HT1080 (cell line): ENCODE data around the gene ZNF778. TPM values are rescaled to one million over a fixed set of nuclear protein-coding genes. Genes with fewer than 3 reads are reported as not detected.
"Not testable (repeated sequence)": the region's sequence is repeated elsewhere in the genome, so short reads cannot be mapped to it uniquely, and the experiment has no call there.

ENCODE experiments used
- DNase-seq: peaks from one replicate; pipeline ENCODE4 v3.0.0-alpha.2; 2015; ENCODE audit warnings: low read depth
- total RNA-seq: library from RNA; depleted of rRNA; stranded (reverse); fragments of >200 nt; shearing (Covaris generic); gene quantifications from 2 replicates; pipeline ENCODE4 v1.2.3, GENCODE V29; 2014

ZNF778 gene
- total RNA-seq, 1 experiment from 2014 or later: 23.8 TPM

DNA sequence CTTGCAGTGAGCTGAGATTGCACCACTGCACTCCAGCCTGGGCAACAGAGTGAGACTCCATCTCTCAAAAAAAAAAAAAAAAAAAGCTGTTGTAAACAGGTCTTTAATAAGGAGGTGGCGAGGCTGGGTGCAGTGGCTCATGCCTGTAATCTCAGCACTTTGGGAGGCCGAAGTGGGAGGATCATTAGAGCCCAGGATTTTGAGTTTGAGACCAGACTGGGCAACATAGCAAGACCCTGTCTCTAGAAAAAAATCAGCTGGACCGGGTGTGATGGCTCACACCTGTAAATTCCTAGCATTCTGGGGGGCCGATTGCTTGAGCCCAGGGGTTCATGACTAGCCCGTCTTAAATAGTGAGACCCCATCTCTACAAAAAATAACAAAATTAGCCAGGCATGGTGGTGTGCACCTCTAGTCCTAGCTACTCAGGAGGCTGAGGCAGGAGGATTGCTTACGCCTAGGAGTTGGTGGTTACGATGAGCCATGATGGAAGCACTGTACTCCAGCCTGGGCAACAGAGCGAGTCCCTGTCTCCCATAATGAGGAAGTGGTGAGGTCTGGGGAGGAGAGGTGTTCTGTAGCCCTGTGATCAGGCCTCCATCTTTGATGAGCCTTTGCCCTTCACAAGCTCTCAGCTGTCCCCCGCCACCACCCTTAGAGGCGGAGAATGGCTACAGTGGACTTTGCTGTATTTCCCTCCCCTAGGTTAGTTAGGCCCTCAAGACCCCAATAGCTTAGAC, 36.2 kb downstream of the ZNF778 start:
- DNase-seq: no peak

DNA sequence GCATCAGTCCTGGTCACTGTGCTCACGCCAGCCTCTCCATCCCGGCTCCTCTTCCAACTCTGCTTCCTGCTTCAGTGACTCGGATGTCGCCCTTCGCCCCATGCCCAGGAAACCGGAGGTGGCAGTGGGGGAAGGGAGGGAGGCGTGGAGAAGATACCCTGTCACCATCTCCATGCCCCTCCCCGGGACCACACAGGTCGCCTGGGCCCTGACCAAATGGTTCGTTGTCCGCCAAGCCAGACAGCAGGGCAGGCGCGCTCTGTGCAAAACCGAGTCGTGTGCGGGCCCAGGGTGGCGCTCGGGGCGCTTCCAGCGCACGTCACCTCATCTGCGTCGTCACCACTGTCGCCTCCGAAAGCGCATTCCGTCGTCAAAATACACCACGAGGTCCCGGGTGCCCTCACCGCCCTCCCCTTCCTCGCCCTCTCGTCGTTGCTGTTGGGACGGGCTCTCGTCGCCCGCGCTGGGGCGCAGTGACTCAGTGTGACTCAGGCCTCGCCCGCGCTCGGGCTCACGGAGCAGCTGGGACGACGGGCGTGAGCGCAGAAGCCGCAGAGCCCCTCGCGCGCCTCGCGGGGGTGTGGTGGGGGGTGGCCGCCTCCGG, 39.2 kb downstream of the ZNF778 start:
- no peak for DNase-seq

DNA sequence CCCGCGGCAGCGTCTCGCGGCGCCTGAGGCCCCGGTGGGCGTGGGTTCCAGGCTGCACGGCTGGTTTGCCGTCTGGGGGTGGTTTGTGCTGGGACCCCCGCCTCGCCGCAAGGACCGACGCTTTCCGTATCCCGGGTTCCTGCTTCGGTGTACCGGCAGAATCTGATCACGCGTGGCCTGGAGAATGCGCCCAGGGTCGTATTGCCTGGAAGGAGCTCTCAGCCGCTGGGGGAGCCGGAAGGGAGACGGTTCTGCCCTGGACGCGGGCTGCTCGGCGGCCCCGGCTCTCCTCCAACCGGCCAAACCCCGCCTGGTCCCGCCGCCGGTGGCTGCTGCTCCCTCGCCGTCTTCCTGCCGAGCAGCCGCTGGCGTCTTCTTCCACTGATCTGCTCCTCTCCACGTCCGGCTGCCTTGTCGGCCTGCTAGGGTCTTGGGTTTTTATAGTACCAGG, 39.8 kb downstream of the ZNF778 start:
- DNase-seq: no peak

DNA sequence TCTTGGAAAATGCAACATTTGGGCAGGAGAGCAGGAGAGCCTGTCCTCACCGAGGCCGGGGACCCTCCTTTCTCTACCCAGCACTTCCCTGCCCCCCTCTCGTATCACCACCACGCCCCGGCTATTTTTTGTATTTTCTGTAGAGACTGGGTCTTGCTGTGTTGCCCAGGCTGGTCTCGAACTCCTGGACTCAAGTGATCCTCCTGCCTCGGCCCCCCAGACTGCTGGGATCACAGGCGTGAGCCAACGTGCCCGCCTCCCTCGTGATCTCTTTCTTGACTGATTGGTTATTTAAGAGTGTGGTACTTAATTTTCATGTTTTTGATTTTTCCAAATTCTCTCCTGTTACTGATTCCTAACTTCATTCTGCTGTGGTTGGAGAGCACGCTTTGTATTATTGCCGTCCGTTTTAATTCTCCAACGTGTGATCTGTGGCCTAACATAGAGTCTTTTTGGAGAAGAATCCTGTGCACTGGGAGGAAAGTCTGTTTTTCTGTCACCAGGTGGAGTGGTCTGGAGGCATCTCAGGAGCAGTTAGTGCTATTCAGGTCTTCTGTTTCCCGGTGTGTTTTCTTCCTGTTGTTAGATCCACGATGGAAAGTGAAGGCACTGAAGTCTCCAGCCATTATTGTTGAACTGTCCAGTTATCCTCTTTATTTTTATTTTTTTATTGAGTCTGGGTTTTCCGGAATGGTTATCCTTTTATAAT, 40.4 kb downstream of the ZNF778 start:
- no peak for DNase-seq

DNA sequence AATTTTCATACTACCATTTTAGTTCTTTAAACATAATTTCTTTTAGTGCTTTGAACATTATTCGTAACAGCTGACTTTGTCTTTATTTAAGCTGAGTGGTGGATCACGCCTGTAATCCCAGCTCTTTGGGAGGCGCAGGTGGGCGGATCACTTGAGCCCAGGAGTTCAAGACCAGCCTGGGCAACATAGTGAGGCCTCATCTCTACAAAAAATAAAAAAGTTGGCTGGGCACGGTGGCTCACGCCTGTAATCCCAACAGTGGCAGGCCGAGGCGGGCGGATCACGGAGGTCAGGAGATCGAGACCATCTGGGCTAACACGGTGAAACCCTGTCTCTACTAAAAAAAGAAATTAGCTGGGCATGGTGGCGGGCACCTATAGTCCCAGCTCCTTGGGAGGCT, 42.4 kb downstream of the ZNF778 start:
- not testable (repeated sequence) for DNase-seq

DNA sequence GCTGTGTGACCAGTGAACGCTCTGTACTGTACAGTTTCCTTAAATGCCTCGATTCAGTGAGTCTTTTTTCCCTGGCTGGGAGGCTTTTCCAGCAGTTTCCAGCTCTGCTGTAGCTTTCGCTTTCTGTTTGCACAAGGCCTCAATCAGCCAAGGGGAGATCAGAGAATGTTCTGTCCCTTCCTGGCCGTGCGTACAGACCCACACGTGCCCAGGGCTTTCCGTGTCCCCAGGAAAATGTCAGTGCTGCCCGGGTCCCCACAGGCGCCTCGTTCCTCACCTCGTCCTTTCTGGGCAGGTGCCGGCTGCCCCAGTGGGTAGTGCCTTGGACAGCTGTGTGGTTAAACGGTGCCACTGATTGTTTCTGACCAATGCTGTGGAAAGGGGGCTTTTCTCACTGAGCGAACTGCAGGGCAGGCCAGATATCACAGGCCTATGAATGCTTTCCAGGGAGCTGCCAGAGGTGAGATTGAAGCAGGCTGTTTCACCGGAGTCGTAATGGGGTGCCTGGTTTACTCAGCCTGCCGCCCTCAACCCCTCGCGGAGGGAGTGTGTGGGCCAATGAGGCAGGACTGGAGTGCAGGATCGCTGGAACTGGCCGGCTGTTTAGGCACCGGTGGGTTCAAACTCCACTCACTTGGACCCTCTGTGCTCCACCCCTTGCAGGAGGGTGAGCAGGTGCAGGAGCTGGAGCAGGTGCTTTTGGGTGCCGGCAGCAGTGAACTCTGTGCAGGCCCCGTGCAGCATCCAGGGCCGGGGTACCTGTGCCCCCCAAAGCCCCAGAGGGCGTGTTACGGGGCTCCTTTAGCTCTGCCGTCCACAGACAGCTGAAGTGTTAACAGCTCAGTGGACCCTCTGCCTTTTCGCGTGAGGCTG, 44.4 kb downstream of the ZNF778 start:
- no peak for DNase-seq

DNA sequence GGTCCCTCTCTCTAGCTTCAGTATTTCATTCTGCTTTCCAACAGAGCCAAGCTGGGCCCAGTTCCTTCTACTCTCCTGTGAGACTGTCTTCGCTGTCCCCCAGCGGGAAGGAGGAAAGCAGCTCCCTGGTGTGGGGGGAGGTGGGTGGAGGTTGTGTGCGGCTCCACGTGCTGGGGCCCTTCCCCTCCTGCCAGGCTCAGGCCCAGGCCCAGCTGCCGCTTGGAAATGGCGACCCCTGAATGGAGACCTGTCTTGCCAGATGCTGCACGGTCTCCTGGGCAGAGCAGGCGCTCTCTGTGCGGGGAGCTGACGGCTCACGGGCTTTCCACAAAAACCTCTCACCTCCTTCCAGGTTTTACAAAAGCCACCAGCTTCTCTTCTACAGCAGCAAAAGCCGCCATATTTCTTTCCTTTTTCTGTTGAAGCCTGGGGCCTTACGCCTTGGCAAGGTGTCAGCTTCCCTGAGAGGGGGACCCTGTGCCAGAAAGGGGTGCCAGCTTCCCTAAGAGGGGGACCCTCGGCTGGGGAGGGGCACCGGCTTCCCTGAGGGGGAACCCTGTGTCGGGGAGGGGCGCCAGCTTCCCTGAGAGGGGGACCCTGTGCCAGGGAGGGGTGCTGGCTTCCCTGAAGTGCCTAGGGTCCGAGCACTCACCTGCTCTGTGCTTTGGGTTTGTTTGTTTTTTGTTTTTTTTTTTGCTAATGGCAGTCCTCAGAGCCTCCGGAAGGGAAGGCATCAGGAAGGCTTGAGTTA, 47.5 kb downstream of the ZNF778 start:
- no peak for DNase-seq

DNA sequence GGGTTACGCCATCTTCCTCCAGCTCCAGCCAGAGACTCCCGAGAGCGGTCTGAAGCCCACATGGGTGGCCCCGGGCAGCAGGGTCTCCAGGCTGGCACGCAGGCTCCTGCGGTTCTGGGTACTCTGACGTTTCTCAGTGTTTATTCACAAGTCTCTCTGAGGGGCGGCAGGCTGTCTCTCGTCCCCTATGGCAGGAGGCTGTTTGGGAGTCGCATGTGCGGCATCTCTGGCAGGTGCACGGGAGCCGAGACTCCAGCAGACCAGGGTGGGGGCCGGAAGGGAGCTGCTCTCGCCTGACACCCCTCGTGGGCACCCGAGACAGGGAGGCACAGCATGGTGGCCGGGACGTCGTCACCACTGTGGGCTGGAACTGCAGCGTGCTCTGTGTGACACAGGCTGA, 48.1 kb downstream of the ZNF778 start:
- DNase-seq: no peak

DNA sequence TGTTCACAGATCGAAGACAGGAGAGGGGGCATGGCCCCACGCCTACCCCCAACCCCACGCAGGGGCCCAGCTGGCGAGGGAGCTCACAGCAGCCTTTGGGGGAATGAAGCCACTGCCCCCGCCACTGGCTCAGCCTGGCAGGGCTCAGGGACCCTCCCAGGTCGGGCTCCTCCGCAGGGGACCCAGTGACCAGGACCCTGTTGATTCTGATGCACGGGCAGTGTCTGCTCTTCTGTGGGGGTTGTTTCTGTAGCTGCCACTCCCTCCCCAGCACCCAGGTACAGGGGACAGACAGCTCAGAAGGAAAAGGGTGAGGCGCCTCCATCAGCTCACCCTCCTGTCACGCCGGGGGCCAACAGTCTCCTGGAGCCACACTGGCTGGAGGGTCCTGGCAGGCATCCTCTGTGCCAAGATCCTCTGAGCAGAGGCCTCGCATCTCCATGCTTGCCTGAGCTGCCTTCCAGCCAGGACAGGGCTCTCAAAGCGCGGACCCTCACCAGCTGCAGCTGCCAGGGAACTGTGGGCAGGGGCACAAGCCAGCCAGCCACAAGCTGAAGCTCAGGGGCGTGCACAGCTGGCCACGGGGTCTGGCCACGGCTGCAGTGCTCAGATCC, 49.1 kb downstream of the ZNF778 start:
- no peak for DNase-seq

DNA sequence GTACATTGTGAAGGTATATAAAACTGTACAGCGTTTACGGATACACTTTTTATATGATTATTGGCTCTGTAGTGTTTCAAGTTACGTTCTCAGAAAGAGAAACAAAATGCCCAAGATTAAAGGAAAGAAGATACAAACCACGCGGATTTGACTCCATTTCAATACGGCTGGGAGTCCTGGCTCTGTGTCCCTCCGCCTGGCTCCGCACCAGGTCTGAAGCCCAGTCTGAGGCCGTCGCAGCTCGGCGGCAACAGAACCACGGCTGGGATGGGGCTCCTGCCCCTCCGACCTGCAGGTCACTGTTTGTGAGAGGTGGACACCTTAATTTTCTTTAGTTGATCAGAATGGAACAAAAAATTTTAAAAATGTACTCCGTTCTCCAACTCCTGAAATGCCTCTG, 50.2 kb downstream of the ZNF778 start:
- DNase-seq: not testable (repeated sequence)

DNA sequence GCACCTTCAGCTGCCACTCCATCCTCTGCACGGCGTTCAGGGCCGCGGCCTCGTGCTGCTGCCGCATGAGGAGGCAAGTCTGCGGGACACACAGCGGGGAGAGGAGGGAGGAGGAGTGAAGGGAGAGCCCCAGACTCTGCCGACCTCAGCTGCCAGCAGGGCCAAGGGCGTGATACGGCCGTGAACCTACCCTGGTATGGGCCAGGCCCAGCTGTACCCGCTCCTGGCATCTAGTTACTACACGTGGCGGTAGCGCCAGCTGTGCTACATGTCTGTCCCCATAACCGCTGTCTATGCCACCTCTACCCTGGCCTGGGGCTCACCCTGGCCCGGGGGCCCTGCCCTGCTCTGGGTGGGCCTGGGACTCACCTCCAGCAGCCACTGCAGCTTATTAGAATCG, 51.1 kb downstream of the ZNF778 start:
- no peak for DNase-seq

DNA sequence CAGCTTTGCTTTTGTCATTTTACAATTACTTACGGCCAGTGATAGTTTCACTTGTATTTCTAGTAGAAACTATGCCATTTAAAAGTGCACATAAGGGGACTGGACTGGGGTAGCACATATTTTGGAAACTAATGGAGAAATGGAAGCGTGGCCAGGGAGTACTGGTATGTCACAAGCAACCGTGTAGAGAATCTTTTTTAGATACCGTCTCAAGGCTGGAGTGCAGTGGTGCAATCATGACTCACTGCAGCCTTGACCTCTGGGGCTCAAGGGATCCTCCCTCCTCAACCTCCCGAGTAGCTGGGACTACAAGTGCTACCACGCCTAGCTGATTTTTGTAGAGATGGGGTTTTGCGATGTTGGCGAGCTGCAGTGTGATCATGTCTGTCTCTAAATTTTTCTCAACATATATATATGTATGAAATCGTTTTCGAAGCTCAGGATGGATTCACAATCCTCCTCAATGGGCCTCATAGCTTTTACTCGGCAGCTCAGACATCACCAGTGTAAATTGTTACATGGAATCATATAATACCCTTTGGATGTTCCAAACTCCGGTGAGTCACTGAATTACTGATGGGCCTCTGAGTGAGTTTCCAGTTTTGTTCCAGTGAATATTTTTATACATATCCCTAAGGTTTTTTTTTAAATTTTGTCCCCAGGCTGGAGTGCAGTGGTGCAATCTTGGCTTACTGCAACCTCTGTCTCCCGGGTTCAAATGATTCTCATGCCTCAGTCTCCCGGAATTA, 51.7 kb downstream of the ZNF778 start:
- no peak for DNase-seq

DNA sequence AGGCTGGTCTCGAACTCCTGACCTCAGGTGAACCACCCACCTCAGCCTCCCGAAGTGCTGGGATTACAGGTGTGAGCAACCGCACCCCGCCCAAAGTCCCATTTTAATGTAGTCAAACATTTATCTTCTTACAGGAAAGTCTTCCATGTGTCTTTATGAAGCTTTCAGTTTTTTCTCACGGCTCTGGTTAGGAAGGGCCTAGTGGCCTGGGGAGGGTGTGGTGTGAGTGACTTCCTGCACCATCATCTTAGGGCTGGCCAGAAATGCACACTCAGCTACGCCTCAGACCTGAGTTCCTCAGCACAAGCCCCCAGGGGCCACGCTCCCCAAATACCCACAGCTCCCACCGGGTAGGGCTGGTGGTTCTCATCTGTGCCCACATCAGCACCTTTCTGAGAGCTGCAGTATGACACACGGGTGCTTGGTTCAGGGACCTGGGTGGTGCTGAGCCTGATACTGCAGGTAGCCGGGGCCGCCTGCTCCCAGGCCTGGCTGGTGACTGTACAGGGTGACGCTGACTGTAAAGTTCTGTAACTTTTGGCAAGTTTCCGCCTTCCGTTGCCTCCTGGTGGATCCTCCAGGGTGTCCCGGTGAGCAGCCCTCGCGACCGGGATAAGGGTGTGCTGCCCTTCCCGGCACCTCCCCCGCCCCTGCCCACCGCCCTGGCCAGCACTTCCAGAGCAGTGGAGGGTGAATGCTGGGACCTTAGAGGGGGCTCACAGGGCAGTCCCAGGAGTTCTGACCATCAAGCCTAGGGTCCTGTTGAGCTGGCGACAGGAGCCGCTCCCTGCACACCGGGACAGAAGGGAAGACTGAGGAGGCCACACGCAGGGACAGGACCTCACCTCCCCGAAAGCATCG, 52.5 kb downstream of the ZNF778 start:
- no peak for DNase-seq

DNA sequence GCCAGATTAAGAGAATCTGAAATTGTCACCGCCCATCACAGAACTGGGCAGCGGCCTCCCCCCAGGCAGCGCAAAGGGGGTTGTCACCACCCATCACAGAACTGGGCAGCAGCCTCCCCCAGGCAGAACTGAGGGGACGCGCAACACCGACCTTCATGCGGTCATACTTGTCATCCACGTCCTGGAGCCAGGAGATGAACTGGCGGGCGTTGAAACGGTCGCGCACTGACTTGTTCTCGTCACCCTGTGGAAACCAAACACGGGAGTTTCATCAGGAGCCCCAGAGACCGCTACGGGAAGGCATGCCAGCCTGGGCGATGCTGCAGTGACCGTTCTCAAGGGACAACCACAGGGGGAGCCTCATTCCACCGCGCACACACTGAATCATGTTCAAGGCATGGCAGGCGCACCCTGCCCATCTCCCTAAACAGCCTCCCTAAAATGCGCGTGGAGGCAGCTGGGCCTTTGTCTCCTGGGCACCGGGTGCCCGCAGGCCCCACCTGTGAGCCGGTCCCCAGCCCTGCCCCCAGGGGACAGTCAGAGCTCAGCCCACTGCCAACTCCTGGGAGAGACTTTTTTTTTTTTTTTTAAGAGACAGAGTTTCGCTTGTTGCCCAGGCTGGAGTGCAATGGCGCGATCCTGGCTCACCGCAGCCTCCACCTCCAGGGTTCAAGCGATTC, 53.3 kb downstream of the ZNF778 start:
- DNase-seq: no peak

DNA sequence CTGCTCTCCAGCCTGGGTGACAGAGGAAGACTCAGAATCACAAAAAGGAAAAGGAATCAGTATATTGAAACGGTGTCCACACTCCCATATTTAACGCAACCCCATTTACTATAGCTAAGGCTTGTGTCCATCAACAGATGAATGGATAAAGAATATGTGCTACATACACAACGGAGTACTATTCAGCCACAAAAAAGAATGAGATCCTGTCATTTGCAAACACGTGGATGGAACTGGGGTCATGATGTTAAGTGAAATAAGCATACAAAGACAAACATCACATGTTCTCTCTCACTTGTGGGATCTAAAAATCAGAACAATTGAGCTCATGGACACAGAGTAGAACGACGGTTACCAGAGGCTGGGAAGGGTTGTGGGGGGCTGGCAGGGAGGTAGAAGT, 55.1 kb downstream of the ZNF778 start:
- no peak for DNase-seq

DNA sequence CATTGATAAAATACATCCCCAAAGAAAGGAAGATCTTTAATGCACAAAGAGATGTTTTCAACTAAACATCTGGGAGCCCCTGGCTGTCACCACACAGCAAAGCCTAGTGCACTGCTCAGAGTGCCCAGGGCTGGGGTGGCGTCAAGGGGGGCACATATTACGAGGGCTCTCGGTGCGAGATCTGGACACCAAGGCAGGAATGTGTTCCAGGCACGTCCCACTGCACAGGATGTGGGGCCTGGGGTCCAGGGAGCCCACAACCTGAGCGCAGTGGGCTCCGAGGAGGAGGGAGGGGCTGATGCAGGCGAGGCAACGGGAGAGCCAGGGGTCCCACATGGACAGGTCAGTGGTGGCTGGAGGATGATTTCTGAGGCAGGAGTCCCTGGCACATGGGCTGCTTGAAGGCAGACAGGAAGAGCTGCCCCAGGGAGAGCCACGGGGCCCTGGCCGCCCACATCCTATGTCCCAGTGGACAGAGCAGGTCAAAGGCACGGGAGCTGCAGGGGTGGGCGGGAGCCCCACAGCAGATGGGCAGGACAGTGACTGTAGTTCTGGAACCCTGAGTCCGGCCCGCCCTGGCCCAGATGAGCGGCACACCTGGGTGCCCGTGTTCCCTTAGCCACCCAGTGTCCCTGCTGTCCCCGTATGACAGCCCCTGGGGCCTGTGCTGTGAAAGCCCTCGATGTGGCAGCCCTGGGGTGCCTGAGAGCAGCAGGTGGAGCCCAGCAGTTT, 56.4 kb downstream of the ZNF778 start:
- no peak for DNase-seq

DNA sequence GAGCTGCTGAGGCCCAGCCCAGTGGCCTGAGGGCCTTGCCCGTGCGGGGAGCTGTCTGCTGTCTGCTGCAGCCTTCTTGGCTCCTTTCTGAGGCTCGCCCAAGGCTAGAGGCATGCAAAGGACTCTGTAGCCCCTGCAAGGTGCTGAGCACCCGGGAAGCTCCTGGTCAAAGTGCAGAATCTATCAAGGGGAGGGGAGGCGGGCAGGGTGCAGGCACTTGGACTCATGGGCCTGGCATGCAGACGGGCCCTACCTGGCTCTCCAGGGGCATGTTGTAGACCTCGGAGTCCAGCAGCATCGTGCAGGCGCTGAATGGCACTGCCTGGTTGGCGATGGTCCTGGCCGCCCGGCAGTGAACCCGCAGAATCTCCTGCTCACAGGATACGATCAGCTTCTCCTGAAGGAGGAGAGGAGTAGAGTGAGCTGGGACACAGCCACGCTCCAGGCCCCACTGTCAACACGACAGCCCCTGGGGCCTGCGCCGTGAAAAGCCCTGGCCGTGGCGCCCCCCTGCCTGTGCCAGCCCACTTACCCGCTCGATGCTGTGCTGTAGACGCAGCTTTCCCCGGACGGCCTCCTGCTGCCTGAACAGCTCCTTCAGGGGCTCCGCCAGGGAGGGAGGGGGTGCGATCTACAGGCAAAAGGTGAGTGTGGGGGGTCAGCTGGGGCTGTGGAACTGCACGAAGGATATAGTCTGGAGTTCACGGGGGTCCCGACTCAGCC, 57.2 kb downstream of the ZNF778 start:
- DNase-seq: no peak
